Islet precursor cell (in vitro differentiated cells): Measurements from ENCODE around the gene CPE.
A peak's percentile ranks its signal among the peaks of the same experiment; 100 is the strongest.

ENCODE experiments used
- DNase-seq: peaks from one replicate; pipeline ENCODE4 v3.0.0-alpha.2; 2018

Gene CPE

DNA sequence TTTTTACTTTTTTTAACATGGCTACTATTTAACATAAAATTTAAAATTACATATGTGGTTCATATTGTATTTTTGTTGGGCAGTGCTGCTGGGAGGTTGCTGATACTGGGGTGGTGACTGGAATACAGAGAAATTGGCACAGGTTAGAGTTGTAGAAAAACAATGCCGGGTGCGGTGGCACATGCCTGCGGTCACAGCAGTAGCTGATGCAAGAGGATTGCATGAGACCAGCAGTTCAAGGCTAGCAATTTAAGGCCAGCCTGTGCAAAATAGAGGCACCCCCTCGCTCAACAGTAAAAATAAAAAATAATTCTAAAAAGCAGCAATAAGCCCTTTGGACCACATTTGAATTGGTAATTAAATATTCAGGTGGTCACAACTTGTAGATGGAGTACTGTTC is 11.8 kb upstream of the CPE start:
- DNase-seq, result no peak

DNA sequence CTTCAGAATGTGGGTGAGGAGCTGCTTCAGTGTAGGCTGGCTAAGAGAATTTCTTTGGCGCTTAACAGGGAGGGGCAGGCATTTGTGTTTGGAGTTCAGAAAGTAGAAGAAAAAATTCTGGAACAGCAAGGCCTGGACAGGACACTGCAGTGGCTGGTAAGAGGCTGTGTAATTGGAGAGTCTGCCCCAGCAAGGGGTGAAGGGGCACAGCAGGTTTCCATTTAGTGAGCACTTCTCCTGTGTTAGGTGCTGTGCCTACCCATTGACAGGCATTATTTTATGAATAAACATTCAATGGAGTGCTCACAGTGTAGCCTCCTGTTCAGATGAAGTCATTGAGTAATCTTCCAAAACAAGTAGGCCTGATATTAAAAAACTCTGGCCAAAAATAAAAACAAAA is 10.7 kb upstream of the CPE start:
- no peak for DNase-seq

DNA sequence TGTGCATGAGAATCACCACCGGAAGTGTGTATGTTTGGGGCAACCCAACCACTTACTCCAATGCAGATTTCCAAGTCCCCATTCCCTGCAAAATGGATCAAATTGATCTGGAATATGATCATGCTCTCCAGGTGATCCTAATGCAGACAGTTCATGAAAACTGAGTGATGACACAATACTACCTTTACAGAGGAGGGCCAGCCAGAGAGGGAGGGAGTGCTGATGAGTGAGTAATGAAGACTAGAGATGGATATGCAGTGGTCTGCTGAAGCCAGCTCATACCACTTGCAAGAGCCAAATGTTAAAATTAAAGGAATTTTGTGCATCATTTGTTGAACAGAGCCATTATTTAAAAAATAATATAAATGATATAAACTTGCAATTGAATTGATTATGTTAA is 10.2 kb upstream of the CPE start:
- no peak for DNase-seq

DNA sequence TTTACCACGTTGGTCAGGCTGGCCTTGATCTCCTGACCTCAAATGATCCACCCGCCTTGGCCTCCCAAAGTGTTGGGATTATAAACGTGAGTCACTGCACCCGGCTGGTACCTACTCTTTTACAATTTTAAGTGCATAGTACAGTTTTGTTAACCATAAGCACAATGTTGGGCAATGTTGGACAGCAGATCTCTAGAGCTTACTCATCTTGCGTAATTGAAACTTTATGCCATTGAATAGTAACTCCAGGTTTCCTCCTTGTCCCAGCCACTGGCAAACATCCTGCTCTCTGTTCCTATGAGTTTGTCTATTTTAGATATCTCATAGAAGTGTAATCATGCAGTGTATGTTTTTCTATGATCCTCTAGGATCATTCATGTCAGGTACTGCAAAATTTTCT is 9.3 kb upstream of the CPE start:
- no peak for DNase-seq

DNA sequence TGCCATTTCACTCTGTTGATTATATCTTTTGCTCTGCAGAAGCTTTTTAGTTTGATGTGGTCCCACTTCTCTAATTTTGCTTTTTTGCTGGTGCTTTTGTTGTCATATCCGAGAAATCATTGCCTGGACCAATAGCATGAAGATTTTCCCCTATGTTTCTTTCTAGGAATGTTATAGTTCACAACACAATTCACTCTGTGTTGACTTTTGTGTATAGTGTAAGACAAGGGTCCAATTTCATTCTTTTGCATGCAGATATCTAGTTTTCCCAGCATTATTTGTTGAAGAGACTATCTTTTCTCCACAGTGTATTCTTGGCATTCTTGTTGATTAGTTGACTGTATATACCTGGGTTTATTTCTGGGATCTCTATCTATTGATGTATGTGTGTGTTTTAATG is 8.3 kb upstream of the CPE start:
- DNase-seq, result no peak

DNA sequence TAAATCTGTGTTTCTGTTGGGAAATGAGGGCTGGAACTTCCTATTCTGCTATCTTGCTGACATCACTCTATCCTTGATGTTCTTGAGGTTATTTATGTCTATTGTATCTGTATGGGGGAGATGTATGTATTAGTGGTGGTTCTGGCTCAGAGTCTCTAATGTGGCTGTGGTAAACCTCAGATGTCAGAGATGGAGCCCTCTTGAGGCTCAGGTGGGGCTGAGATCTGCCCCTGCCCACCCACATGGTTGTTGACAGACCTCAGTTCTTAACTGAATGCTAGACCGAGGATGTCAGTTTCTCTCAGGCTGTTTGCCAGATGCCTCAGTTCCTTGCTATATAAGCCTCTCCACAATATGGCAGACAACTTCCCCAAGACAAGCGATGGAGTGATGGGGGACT is 3.3 kb upstream of the CPE start:
- DNase-seq, result no peak

DNA sequence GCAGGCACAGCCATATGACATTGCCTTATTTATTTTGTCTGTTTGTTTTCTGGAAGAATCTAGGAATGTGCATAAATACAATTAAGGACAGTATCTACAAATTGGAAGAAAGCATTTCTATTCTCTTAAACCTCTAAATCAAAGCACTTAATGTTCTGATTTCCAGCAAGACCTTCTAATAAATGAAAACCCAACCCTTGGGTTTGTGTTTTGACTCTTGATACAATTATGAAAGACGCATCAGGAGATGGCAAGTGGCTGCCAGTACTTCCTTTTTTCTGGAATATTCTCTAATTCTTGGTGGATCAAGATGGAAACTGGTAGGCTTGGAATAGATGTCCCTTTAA is 437 bp upstream of the CPE start:
- no peak for DNase-seq

DNA sequence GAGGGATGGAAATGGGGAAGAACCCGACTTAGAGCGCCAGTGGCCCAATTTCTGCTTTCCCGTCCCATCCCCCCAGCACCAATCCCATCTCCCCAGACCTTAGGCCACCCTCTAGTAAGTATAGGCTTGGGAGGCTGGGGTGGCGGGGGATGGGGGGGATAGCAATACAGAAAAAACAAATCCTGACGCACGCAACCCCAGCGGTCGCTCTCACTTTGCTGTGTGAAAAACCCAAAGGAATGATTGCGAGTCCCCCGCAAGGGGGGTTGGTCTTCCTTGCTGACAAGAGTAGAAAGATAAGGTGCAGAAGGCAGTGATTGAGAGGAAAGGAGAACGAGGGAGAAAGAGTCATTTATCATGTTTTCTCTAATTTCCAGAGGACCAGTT is 863 bp downstream of the CPE start:
- peak; percentile 70 for DNase-seq

DNA sequence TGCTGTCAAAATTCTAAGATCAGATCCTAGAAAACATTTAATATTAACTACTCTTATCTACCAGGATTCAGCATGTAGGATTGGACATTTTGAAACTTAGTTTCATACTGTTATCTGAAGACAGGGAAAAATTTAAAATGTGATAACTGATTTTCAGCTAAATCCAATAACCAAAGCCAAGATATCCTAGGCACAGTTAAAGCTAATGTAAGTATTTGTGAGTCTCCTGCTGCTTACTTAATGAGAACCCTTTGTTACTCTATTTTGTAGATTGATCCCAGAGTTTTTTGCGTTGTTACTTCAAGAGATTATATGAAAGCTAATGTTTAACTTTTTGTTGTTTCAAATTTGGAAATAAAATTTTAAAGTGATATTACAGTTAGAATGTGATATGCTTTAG is 2.0 kb downstream of the CPE start:
- DNase-seq, result no peak

DNA sequence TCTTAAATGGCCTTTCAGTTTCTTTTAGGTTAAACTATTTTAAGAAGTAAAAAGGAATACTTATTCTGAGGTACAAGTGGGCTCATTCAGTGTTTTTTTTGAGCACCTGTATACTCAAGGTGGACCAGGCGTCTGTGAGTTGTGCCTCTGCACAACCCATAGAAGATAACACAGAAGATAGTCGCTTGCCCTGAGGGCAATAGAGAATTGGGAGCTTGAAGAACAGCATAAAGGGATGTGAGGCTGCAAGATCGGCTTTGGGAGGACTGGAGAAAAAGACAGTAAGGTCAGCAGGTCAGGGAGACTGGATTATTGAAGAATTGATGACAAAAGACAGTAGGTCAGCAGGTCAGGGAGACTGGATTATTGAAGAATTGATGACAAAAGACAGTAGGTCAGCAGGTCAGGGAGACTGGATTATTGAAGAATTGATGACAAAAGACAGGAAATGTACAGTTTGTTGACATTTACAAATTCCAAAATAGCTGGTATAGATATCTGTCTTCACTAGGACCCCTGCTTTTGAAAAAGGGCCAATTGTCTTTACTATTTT is 3.1 kb downstream of the CPE start:
- DNase-seq, result peak; percentile 85

DNA sequence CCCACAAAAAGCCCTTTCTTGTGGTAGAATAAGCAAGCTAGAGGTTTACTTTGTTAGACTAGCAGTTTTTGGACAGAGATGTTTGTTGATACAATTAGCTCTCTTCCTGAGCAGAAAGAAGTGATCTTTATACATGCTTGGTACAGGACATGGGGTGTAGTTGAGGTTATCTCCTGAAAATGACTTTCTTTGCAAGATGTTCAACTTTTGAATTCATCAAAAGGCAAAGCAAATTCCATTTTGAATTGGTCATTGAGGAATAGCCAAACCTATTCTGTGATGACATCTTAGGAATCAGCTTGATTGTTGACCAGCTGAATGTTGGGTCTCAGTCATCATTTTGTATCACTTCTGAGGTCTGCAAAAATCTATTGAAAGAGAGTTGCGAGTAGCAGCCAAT is 3.8 kb downstream of the CPE start:
- no peak for DNase-seq

DNA sequence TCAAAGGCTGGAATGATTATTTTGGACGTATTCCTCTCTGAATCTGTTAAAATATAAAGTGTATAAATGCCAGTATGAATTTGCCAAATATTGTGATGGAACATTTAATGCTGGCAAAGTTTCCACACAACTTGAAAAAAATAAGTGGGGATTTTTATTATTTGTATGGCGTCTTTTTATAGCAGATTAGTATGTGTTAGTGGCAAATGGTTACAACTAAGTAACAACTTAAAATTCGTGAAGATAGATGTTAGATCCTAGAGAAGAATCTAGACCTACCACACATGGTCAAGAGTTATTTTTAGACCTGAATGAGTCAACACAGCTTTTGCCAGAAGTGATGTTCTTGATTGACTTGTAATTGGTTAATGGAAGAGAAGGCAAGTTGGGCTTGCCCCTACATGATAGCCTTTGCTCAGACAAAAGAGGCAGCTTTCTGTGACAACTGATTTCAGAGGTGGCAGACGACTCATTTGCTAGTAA is 4.8 kb downstream of the CPE start:
- DNase-seq, result peak; percentile 56

DNA sequence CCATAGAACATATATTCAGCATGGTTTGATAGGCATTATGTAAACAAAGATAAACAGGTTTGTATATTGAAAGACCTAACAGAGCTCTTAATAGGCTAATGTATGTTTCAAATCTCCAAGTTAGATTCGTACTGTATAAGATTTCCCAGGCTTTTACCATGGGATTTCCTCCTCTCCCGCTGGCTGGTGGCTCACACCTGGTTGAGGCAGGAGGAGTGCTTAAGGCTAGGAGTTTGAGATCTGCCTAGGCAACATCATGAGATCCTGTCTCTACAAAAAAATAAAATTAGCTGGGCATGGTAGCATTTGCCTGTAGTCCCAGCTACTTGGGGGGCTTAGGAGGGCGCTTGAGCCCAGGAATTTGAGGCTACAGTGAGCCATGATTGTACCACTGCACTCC is 5.4 kb downstream of the CPE start:
- no peak for DNase-seq

DNA sequence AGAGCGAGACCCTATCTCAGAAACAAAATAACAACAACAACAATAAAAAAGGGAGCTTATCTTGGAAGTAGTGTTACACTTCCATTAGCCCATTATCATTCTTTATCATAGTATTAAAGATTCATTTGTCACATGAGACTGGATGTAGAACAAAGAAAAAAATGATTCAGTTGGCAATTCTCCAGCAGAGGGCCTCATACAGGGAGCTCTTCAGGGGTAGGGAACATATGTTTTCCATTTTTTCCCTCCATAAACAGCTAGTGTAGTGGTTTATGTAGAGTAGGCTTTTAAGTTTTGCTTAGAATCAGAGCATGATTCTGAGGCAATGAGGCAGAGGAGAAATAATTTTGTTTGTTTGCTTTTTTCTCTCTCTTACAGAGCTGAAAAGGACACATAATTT is 5.8 kb downstream of the CPE start:
- DNase-seq, result no peak

DNA sequence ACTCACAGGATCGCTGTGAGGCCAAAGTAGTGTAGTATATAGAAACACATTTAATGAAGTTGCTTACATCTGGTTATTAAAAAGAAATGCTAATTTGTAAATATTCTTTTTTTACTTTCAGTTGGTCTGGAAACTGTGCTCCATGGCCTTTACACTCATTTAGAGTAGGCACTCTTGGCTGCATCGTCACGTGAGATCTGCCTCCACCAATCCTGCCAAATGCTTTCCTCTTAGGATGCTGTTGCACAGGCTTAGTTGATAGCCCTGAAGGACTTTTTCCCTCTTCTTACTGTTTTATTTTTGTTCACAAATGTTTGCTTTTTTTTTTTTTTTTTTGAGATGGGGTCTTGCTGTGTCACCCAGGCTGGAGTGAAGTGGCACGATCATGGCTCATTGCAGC is 6.3 kb downstream of the CPE start:
- DNase-seq, result no peak

DNA sequence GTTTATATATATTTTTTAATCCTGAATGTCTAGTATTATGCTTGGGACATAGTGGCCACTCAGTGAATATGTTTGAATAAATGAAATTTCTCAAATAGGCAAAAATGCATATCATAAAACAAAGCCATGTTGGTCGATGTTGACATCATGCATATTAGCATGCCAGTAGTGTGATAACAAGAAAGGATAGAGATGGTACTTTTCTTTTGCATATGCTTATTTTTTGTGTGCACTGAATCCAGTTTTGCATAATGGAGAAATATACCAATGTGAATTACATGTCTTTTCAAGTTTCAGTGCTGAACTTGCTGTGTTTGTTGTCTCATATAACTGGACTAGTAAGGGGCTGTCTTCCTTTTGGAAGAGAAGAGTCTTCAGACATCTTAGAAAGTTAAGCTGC is 7.5 kb downstream of the CPE start:
- DNase-seq, result no peak

DNA sequence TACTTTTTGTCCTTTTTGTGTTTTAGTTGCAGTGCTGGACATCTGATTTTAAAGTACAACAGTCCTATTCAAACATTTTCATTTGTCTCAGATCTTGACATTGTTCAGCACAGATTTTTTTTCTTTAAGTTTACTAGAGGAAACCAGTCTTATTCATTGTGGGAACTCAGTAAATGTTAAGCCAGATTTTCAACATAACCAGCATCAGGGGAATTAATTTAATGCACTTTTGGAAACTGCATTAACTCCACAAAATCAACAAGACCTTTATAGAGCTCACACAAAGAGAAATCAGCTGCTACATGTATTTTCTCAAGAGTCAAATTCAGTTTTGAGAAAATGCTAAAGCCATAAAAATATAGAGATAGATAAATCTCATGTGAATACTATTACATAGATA is 9.9 kb downstream of the CPE start:
- DNase-seq, result no peak

DNA sequence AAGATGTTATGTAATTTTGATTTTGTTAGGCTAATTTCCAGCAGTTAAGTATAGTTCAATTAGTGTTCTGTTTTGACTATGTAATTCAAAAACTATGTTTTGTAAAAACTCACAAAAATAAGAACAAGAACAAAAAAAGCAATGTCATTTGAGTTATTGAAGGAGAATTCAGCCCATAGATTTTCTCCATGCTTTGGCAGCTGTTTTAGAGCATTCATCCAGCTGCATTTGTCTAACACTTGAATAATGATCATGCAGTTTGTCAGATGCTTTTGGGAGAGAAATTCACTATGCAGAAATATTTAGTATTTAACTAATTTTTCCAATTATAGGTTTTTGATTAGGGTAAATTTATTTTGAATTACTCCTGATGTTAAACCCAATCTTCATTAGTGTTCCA is 14.2 kb downstream of the CPE start:
- DNase-seq, result no peak

DNA sequence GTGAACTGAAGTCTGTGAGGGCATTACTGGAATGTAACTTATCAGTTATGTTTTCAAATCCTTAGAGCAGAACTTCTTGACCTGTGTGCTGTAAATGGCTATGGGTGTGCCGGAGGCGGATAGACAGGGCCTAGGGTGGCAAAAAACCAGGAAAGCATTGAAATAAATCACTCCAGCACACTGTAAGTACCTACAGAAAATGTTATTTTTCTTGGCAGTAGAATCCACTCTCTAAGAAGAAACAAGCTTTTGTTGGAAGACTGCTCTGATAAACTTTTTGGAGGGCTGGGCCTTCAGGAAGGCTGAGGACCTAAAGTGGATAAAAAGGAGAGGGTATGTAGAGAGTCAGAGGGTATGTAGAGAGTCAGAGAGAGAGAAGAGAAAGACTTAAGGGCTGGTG is 14.9 kb downstream of the CPE start:
- DNase-seq, result no peak

DNA sequence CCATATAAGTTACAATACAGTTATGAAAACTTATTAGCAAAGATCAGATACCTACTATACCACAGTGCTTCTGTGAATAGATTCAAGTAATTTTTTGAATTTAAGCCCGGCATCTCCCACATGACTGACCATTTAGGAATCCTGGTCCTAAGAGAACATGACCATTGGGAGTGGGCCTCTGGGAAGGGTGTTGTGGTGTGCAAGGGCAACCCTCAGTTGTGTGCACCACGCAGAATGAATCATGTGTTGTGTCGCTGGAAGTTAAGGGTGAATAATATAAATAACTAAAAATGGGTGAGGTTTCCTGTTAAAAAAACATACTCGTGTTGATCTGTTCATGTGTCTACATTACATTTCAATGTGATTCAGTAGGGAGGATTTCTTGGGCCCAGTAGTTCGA is 15.5 kb downstream of the CPE start:
- DNase-seq, result no peak

DNA sequence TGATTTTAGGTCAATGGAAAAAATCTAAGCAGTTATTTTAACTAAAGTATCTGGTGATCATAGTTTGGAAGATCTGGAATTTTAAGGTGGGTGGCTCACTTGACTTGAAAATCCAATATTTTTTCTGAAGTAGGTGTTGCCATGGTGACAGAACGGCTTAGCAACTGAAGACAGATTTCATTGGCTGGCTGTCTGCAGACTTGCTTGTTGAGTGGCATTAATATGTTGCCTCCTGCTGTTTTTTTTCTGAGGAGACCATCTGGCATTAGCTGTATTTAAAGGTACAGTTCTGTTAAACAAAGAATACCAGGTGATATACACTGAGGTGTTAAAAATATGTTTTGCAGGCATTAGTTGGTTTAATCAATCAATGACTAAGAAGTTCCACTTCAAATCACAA is 19.8 kb downstream of the CPE start:
- no peak for DNase-seq

DNA sequence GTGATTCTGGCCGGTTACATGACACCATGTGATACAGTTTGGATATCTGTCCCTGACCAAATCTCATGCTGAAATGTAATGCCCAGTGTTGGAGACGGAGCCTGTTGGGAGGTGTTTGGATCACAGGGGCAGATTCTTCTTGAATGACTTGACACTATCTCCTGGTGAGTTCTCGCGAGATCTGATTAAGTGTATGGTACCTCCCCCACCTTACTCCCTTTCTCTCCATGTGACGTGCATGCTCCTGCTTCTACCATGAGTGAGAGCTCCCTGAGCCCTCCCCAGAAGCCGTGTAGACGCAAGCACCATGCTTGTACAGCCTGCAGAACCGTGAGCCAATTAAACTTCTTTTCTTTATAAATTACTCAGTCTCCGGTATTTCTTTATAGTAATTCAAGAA is 23.6 kb downstream of the CPE start:
- DNase-seq, result no peak

DNA sequence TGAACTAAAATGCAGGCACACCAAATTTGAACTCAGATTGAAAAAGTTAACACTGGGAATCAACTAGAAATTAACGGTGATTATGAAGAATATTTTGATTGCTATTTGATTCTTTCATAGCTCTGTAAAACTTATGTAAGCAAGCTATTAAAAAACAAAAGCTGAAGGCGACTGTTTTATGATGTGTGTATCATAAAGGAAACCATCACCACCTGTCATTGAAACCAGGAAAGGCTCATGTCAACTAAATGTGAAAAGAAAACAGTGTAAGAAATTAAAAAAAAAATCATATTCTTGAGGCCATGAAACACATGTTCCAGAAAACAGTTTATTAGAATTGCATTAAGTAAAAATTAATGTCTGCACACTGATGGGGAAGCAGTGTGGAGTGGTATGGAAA is 24.2 kb downstream of the CPE start:
- DNase-seq, result no peak

DNA sequence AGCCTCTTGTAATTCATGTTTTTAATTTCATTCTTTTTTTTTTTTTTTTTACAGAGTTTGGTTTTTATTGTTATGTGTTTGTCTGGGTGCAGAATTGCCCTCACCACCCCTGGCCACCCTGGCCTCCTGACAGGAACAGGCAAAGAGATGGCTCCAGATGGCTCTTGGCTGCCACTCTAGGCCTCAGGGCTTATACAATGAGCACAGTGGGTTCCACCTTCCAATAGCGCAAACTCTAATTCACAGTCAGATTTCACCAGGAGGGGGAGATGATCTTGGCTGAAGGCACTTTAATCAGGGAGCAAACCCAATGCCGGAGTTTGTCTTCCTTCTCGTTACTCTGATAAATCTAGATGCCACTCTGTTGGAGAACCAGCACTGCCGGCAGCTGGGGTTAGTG is 24.8 kb downstream of the CPE start:
- no peak for DNase-seq

DNA sequence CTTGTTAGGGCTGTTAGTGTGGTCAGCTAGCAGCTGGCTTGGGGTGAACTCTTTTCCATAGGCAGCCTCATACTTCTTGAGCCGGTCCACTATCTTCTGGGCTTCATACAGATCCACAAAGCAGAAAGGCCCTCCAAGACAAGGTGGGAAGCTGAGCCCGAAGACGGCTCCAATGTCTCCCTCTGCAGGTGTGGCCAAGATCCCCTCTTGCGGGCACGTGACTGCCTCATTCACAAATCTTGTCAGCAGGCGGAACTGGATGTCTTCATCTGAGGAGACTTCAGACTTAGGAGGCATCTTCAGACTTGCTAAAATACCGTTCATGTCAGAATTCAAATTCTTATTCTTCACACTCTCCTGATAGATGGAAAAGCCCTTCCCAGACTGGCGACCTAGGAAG is 25.3 kb downstream of the CPE start:
- no peak for DNase-seq

DNA sequence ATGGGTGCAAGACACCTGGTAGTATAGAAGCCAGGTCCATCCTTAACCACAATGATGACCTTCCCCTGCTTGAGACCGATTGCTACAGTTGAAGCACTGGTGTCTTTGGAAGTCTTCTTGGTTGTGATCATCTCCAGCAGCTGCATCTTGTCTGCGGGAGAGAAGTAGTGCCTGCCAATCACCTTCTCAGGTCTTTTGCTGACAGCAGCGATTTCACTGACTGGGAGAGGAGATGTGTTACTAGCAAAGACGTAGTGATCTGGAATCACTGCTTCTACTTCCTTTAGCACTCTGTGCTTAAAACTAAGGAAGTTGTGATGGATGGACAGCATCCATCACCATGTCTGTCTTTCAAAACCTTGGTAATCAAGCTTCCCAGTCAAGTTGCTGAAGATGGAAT is 25.9 kb downstream of the CPE start:
- DNase-seq, result no peak
